Ishikawa (cell line): ENCODE measurements around the gene RTTN.

Experiments
- CEBPB ChIP-seq: IDR thresholded peaks from 2 replicates; pipeline ENCODE4 v1.6.1; 2012
- CREB1 ChIP-seq: IDR thresholded peaks from 2 replicates; pipeline ENCODE4 v1.6.1; 2012; ENCODE audit warnings: low read depth
- EGR1 ChIP-seq: IDR thresholded peaks from 2 replicates; pipeline ENCODE4 v1.6.1; 2012
- EP300 ChIP-seq: IDR thresholded peaks from 2 replicates; pipeline ENCODE4 v1.6.1; 2012; ENCODE audit warnings: borderline replicate concordance
- FOXM1 ChIP-seq: IDR thresholded peaks from 2 replicates; pipeline ENCODE4 v1.6.1; 2012; ENCODE audit warnings: low read depth, borderline replicate concordance
- MAX ChIP-seq: IDR thresholded peaks from 2 replicates; pipeline ENCODE4 v1.6.1; 2012
- NFIC ChIP-seq: IDR thresholded peaks from 2 replicates; pipeline ENCODE4 v1.6.1; 2012
- RAD21 ChIP-seq: IDR thresholded peaks from 2 replicates; pipeline ENCODE4 v1.6.1; 2012; ENCODE audit warnings: low read depth
- REST ChIP-seq: IDR thresholded peaks from 2 replicates; pipeline ENCODE4 v1.6.1; 2012; ENCODE audit warnings: low read depth, mild to moderate bottlenecking
- TAF1 ChIP-seq: IDR thresholded peaks from 2 replicates; pipeline ENCODE4 v1.6.1; 2012; ENCODE audit warnings: low read depth, mild to moderate bottlenecking
- TCF12 ChIP-seq: IDR thresholded peaks from 2 replicates; pipeline ENCODE4 v1.6.1; 2012; ENCODE audit warnings: low read depth
- TEAD4 ChIP-seq: IDR thresholded peaks from 2 replicates; pipeline ENCODE4 v1.6.1; 2012
- USF1 ChIP-seq: IDR thresholded peaks from 2 replicates; pipeline ENCODE4 v1.6.1; 2012
- YY1 ChIP-seq: IDR thresholded peaks from 2 replicates; pipeline ENCODE4 v1.6.1; 2012; ENCODE audit warnings: low read depth
- ZBTB7A ChIP-seq: IDR thresholded peaks from 2 replicates; pipeline ENCODE4 v1.6.1; 2012; ENCODE audit warnings: low read depth

Gene RTTN

GRCh38 chr18:69974365-69974764 lies 231.1 kb downstream of the RTTN start:
- TF ChIP-seq TAF1 (no peak), TEAD4 (peak; percentile 6; the same call in 1 of the 2 replicates), CEBPB (peak; percentile 69), USF1 (no peak)

- TF ChIP-seq USF1 (no peak), REST (no peak), RAD21 (no peak)
Observed at GRCh38 chr18:69969491-69969890, 236.0 kb downstream of the RTTN start.

- TF ChIP-seq FOXM1 (no peak), RAD21 (no peak), EP300 (no peak), MAX (no peak), YY1 (no peak), CREB1 (no peak), EGR1 (no peak), NFIC (no peak), ZBTB7A (no peak), USF1 (no peak), CEBPB (no peak), TCF12 (no peak), TAF1 (no peak), TEAD4 (no peak)
Observed at GRCh38 chr18:69968039-69968438, 237.4 kb downstream of the RTTN start.

- TF ChIP-seq MAX: no peak
Observed at GRCh38 chr18:69963196-69963595, 242.3 kb downstream of the RTTN start.

GRCh38 chr18:69961718-69962117 lies 243.8 kb downstream of the RTTN start:
- TF ChIP-seq CEBPB (no peak), CREB1 (no peak), TEAD4 (no peak), FOXM1 (no peak), MAX (no peak), REST (no peak), ZBTB7A (no peak), YY1 (no peak), RAD21 (no peak)

- no peak for TF ChIP-seq FOXM1
Observed at GRCh38 chr18:69958422-69958821, 247.1 kb downstream of the RTTN start.

- TF ChIP-seq ZBTB7A (no peak), YY1 (no peak), USF1 (no peak), CREB1 (no peak), MAX (no peak), EGR1 (no peak), REST (no peak)
Observed at GRCh38 chr18:69957747-69958146, 247.7 kb downstream of the RTTN start.
